Superior temporal gyrus (tissue), 1 donor: ENCODE results near the gene DLG1.
A peak's percentile ranks its signal among the peaks of the same experiment; 100 is the strongest.

Experiments
- DNase-seq: peaks from one replicate; pipeline ENCODE4 v3.0.0-alpha.2; 2016; ENCODE audit errors: extremely low spot score

DLG1 gene

DNA sequence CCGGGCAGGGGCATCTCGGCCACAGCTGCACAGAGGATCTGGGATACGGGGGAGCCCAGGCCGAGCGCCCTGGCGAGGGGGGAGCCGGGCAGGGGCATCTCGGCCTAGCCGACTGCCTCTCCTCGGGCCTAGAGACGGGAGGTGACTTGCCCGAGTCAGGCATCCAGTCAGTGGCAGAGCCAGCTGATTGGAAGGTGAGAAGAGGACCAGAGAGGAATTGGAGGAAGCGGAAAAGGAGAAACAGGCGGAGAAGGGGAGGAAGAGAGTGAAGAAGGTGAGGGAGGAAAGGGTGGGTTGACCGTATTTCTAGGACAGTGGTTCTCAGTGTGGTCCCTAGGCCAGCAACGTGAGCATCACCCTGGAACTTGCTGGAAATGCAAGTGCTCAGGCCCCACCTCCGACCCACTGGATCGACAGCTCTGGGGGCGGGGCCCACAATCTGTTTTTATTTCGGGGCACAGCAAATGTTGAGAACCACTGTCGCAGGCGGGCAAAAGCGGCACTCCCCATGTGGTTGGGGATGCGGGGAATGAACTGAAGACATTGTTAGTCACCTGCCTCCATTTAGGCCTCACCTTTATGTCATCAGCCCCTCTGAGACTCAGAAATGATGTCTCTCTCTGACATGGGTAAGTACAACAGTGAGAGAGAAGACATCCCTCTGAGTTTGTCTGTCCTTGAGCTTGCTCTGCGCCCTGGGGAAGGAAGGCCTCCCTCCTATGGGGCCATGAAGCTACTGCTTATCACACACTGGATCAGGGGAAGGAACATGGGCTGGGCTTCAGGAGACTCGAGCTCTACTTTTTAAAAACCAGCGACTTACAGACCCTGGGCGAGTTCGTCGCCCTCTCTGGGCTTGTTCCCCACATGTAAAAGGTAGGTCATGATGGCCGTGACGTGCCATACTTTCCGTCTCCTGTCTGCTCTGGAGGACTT lies 267.8 kb downstream of the DLG1 start:
- DNase-seq: no peak

- peak; percentile 34 for DNase-seq
Measured at GRCh38 chr3:197029511-197030167, 268.8 kb downstream of the DLG1 start, which contains the start of gene MELTF. Gene MELTF (minus strand): TSS chr3:197029817. CDS start chr3:197029702, 115 bp downstream.

DNA sequence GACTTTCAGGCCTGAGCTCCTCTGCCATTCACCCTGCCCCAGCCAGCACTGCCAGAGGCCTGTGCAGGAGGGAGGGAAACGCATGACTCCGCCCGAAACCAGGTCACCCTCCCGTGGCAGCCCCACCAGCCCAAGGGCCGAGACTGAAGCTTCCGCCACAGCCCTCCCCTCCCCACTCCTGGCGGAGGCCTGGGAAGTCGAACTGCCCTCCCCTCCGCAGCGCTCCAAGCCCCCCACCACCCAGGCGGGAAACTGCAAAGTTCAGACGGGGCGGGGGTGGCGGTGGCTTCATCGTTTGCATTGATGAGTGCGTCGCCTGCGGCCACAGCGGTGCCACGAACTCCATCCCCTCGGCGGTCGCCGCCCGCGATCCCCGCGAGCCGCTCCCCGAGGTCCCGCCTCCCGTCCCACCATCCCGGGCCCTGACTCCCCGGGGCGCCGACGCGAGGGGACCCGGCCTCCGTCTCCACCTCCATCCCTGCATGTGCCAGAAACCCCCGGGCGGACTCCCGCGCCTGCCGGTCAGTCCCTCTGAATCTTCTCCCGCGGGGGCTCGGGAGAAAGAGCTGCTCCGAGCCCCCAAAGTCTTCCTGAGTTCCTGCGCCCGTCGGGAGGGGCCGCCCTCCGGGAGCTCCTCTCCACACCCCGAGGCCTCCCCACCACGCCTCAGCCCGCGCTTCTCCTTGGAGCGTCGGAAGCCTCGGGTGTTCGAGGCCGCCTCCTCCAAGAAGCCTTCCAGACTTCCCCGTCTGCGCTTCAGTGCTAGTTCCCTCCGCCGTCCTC lies 269.5 kb downstream of the DLG1 start:
- no peak for DNase-seq

DNA sequence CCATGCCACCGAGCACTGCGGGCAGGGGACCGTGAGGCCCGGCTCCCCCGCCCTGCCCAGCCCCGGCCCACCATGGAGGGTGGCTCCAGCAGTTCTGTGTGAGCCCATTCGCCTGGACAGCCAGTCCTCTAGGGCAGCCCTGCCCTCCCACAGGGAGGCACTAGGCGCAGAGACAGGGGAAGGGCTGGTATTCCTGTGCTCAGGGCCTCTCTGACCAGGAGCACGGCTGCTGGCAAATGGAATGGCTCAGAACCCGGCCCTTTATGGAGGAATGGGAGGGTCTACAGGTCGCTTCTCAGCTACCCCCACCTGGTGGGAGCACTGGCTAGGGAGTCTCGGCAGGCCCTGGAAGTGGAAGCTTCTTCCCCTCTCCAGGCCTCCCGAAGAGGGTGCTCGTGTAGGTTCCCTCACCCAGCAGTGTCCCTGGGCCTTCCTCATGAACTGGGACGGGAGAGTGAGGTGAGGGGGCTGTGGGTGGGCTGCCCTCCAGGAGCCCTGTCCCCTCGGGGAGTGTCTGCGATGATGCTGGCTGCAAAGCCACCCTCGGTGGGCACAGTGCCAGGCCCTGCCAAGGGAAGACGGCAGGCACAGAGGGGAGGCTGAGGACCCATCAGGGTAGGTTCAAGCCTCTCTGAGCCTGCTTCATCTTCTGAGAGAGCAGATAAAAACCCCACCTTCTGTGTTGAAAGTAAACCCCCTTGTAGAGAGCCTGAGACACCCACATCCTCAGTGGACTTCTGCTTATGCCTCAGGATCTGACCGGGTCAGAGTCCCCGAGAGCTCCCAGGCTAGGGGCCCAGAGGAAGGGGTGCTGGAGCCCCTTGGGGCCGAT lies 270.3 kb downstream of the DLG1 start:
- no peak for DNase-seq

DNA sequence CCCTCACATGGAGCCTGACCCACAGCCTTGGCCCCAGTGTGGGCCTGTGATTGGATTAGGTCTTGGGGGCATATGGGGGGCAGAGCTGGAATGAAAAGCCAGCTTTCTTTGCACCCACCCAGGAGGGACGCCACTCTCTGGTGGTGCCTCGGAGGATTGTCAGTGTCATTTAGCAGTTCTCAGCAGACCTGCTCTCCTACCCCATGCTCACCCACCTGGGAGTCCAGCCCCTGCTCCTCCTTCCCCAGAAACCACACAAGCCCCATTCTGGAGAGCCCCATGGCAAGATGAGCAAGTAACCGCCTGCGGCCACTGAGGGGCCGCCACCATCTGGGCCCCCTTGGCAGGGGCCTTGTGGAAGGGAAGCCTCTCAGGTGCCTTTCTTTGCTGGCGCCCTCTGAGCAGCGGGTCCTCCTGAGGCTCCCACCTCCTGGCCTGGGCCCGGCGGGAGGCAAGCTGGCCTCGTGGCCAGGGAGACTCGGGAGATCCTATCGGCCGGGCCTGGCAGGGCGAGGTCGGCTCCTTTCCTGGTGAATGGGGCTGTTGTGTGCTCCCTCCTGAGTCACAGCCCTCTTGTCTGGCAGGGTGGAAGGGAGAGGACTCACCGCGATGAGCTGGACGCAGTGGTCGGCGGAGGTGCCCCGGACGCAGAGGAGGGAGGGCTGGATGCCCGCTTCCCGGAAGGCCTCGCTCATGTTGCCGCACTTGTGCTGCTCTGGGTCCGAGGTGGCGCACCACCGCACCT lies 271.1 kb downstream of the DLG1 start:
- no peak for DNase-seq

DNA sequence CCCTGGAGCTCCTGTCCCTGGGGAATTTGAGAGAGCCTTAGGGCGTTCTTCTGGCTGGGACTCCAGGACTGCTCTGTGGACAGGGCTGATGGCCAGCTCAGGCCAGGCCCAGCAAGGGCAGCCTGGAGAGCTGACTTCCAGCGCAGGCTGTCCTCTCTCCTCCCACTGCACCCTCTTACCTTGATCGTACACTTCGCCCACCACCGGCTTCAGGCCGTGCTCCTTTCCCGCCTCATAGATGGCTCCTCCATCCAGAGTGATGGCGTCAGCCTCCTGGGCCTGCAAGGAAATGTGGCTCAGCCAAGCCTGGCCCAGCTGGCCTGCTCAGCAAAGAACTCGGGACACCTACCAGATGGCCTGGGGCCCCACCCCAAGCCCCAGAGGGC lies 271.9 kb downstream of the DLG1 start:
- no peak for DNase-seq

- no peak for DNase-seq
Measured at GRCh38 chr3:197025736-197026480, 272.5 kb downstream of the DLG1 start.

GRCh38 chr3:197024881-197025735 lies 273.3 kb downstream of the DLG1 start:
- DNase-seq: no peak

DNA sequence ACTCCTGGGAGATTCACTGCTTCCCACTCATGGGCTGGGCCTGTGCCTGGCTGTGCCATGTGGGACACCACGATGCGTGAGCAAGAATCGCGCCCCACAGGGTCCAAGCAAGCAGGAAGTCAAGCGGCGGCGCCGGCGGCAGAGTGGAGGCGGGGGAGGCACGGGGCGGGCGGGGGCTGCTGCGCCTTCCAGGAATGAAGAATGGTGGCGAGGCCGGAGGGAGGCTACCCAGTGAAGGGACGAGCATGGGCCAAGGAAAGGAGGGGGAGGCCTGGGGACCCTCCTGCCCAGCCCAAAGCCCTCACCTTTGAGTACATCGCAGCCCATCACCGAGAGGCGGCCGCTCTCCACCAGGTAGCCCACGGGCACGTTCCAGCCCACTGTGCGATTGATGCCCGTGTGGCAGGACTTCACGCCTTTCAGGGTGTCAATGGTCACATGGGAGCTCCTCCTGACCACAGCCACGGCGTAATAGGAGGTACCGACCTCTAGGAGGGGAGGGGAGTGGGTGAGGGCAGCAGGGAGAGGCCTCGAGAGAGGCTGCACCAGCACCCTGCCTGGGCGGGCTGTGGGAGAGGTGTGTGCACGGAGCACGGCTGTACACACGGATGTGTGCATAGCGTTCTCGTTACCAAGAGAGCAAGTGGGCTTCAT lies 274.3 kb downstream of the DLG1 start:
- no peak for DNase-seq

DNA sequence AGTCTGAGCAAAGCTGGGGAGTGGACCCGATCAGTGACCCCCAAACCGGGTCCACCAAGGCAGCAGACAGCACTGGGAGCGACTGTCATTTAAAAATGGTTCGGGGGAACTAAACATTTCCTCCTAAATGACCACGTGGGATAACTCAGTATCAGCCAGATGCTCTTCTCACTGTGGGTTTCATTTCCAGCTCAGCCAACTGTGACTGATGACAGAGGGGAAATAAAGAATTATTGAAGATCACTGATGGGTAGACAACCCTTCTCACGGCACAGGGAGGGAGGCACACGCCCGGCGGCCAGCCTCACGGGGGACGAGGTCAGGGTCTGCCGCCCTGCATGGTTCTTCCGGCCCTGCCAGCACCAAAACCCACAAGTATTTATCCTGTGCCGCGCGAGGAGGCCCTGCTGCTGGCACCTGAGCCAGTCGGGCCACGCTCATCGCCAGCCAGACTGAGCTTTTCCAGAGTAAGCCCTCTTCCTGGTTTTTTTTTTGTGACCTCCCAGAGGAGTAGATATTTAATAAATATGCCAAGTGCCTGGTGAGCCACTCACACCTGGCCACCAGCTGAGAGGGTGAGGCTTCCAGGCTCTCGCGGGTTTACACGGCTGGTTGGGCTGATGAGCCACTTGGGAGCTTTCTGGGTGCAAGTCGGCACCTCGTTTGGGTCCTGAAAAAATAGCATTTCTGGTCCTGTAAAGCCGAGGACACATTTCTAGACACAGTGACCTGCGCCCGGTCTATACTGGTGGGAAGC lies 275.0 kb downstream of the DLG1 start:
- no peak for DNase-seq

DNA sequence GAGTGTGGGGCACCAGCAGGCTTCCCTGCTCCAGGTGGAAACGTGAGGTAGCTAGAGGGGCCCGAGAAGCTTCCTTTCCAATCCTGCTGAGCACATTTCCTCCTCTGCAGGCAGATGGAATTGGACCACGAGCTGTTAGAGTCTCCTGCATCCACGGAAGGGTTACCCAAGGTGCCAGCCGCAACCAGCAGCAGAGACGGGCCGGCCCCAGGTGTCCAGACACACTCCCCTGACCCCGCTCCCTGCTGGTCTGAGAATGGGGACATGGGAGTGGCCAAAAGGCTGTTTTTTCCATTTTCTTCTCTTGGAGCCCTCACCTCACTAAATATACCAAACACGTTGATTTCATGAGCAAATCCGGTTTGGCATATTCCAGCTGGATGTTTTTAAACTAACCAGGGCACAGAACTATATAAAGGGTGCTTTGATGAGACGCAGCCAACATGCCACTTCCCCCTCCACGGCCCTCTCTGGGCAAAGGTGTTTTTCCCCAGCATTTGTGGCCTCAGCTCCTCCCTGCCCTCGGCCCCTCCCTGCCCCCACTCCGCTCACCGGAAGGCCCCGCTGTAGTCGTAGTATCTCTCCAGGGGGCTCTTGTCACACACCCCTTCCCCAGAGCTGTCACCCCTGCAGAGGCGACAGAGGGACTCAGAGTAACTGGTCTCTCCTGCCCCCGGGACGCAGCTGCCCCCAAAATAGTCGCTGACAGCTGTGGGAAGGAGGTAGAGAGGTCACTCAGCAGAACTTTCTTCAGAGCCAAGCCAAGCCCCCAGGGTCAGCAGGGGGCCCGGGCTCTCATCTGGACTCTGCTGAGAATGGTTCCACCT lies 275.8 kb downstream of the DLG1 start:
- DNase-seq: no peak

DNA sequence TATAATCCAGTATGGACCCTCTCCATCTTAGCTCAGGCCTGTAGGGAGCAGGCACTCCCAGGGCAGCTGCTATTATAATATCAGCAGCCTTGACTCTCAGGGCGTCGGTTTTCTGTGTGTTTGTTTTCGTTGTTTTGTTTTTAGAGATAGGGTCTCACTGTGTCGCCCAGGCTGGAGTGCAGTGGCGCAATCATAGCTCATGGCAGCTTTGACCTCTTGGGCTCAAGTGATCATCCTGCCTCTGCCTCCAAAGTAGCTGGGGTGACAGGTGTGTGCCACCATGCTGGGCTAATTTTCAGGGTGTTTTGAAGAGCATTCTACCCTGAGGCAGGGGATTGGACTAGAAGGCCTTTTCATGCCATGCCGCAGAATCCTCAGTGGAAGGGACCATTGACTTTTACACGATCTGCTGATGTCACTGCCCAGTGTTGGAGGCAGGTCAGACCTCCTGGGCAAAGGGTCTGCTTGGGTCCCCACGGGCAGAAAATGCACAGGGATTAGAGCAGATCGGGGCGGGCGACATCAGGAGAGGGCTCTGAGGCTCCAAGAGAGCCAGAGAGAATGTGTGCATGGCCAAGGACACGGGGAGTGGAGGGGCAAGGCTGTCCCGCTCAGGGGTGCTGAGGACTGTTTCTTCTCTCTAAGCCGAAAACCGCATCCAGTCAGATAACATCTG lies 276.5 kb downstream of the DLG1 start:
- DNase-seq: no peak

DNA sequence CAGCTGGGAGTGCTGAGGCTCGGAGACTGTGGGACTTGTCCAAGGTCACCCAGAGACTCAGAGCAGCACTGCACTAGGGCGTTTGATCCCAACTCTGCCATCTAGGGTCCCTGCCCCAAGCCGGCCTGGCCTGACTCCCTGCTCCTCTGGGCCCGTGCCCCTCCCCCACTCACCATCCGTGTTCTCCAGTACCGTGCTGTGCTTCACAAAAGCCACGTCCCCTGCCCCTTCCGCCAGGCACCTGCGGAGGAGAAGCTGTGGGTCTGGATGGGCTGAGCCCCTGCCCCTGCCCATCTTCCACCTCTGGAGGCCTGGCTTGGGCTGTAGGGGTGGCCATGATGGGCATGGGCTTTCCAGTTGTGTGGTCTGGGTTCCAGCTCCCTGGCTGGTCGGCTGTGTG lies 277.2 kb downstream of the DLG1 start:
- DNase-seq: no peak

GRCh38 chr3:197019535-197019934 lies 278.9 kb downstream of the DLG1 start:
- DNase-seq: no peak

GRCh38 chr3:197019021-197019420 lies 279.4 kb downstream of the DLG1 start:
- DNase-seq: peak; percentile 51

GRCh38 chr3:197017003-197017402 lies 281.4 kb downstream of the DLG1 start:
- no peak for DNase-seq
